ENCODE measurements around the gene CTIF. TPM values are rescaled to one million over a fixed set of nuclear protein-coding genes. Genes with fewer than 3 reads are reported as not detected.
A peak's percentile ranks its signal among the peaks of the same experiment; 100 is the strongest.

CTIF gene
- polyA plus RNA-seq, 1 of the 3 experiments (the other 2 are of a cell fraction), result 47.2 TPM

GRCh38 chr18:48582946-48583345, 44.1 kb downstream of the CTIF start (continued):
- TF ChIP-seq, protein P1, sequence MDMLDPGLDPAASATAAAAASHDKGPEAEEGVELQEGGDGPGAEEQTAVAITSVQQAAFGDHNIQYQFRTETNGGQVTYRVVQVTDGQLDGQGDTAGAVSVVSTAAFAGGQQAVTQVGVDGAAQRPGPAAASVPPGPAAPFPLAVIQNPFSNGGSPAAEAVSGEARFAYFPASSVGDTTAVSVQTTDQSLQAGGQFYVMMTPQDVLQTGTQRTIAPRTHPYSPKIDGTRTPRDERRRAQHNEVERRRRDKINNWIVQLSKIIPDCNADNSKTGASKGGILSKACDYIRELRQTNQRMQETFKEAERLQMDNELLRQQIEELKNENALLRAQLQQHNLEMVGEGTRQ (IDR thresholded peaks at IDR 0.05; ENCODE audit: borderline replicate concordance, low read depth, low read length), result no peak
- TF ChIP-seq REST (IDR thresholded peaks at IDR 0.05; ENCODE audit: low read depth, low read length), result no peak
- no peak for TF ChIP-seq YY1 (IDR thresholded peaks at IDR 0.05; ENCODE audit: low read depth)
- TF ChIP-seq EP300 (IDR thresholded peaks at IDR 0.05; ENCODE audit: borderline replicate concordance in 1 of 2, low read depth in 1 of 2, low read length in 1 of 2), result no peak
- TF ChIP-seq NFIC (IDR thresholded peaks at IDR 0.05; ENCODE audit: borderline replicate concordance), result no peak

DNA sequence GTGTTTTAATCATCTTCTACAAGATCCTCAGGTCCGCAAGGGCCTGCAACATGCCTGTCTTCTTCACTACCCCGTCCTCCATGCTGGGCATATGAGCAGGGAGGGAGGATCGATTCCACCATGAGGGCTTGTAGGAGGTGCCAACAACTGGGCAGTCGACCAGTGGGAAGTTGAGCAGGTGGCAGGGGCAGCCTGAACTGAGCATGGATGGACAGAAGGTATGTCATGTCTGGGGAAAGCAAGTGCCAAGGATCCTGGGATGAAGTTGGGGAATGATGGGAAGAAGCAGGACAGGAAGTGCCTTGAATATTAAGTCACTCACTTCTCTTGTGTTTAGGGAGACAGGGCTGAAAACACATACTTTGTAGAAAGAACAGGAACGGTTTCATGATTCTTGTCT, 44.7 kb downstream of the CTIF start:
- H3K9me2 ChIP-seq, result no peaks in the 10 kb centered on the region
- ChIA-PET CTCF (no interaction called here), POLR2A (no interaction called here)
- 0 out of 2 replicates have a peak overlapping the region, but pooled peaks have one; percentile 40 for H3K4me2 ChIP-seq
- no peak overlapping the region for H3K4me3 ChIP-seq (ENCODE audit: low read depth in 2 of 2, low read length in 1 of 2)
- no peaks in the 10 kb centered on the region for H3K27me3 ChIP-seq (ENCODE audit: insufficient read depth)
- peaks cover 0 to 3% of the 10 kb centered on the region in 2 experiments for H3K36me3 ChIP-seq (replicated peaks in 1 of 2; ENCODE audit: control insufficient read depth in 1 of 2, insufficient read depth in 2 of 2, low read length in 1 of 2)
- no peaks in the 10 kb centered on the region for H3F3A ChIP-seq (replicated peaks; ENCODE audit: insufficient read depth)
- DNase-seq, result no peak
- H3K79me2 ChIP-seq (ENCODE audit: insufficient read depth), result peaks cover 100% of the 10 kb centered on the region
- peaks cover 74% of the 10 kb centered on the region for H4K20me1 ChIP-seq (ENCODE audit: insufficient read depth)
- no peak overlapping the region for H3K9ac ChIP-seq
- H2AFZ ChIP-seq (ENCODE audit: low read depth), result no peak overlapping the region
- TF ChIP-seq FOXJ3 (CRISPR knock-in tag; IDR thresholded peaks at IDR 0.05) (no peak), MXI1 (IDR thresholded peaks at IDR 0.05; ENCODE audit: low read depth, low read length) (no peak), NRF1 (IDR thresholded peaks at IDR 0.05; ENCODE audit: low read depth, low read length) (no peak), POLR2AphosphoS5 (IDR thresholded peaks at IDR 0.05; ENCODE audit: low read depth, low read length) (no peak), GABPA (IDR thresholded peaks at IDR 0.05; ENCODE audit: low read depth) (no peak), RCOR1 (IDR thresholded peaks at IDR 0.05; ENCODE audit: low read length) (no peak), SIN3A (IDR thresholded peaks at IDR 0.05; ENCODE audit: borderline replicate concordance, low read depth, low read length) (no peak), RFX5 (IDR thresholded peaks at IDR 0.05; ENCODE audit: low read length) (no peak), REST (IDR thresholded peaks at IDR 0.05; ENCODE audit: low read depth, low read length) (no peak), ELF1 (IDR thresholded peaks at IDR 0.05) (no peak), FOXM1 (IDR thresholded peaks at IDR 0.05; ENCODE audit: low read depth) (no peak), EZH2phosphoT487 (IDR thresholded peaks at IDR 0.05; ENCODE audit: borderline replicate concordance, low read depth) (no peak), FOSL2 (IDR thresholded peaks at IDR 0.05; ENCODE audit: borderline replicate concordance, low read depth) (no peak), NFIC (IDR thresholded peaks at IDR 0.05; ENCODE audit: borderline replicate concordance) (no peak), EP300 (IDR thresholded peaks at IDR 0.05; ENCODE audit: borderline replicate concordance in 1 of 2, low read depth in 1 of 2, low read length in 1 of 2) (no peak), TCF12 (IDR thresholded peaks at IDR 0.05) (no peak), GATA2 (CRISPR knock-in tag; IDR thresholded peaks at IDR 0.05) (no peak), SMC3 (IDR thresholded peaks at IDR 0.05; ENCODE audit: low read depth, low read length) (no peak), USF1 (IDR thresholded peaks at IDR 0.05; ENCODE audit: borderline replicate concordance, low read depth) (no peak)
- TF ChIP-seq, protein P2, sequence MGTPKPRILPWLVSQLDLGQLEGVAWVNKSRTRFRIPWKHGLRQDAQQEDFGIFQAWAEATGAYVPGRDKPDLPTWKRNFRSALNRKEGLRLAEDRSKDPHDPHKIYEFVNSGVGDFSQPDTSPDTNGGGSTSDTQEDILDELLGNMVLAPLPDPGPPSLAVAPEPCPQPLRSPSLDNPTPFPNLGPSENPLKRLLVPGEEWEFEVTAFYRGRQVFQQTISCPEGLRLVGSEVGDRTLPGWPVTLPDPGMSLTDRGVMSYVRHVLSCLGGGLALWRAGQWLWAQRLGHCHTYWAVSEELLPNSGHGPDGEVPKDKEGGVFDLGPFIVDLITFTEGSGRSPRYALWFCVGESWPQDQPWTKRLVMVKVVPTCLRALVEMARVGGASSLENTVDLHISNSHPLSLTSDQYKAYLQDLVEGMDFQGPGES (IDR thresholded peaks at IDR 0.05; ENCODE audit: low read depth, low read length), result no peak
- H3K4me1 ChIP-seq (ENCODE audit: control insufficient read depth in 1 of 2, insufficient read depth in 2 of 2, low read depth in 1 of 2, low read length in 1 of 2), result peaks cover 4 to 41% of the 10 kb centered on the region in 2 experiments
- H3K9me3 ChIP-seq, result no peaks in the 10 kb centered on the region
- peak overlapping the region in 1 of 2 experiments; percentile 39; a peak in 2 of 4 replicates for H3K27ac ChIP-seq (ENCODE audit: low read depth in 2 of 2, low read length in 1 of 2)
- WGBS (ENCODE audit: low lambda C conversion rate), result 89% methylated on average over 5 of the region's 5 CpGs

Measured in SK-N-SH (cell line).